Caco-2 (cell line): ENCODE data around the gene CHDH. TPM values are rescaled to one million over a fixed set of nuclear protein-coding genes. Genes with fewer than 3 reads are reported as not detected.

Experiments used
- BruUV-seq: library from RNA; stranded (reverse); fragments of 400-500 nt; replicated peaks from 2 replicates; lab custom pipeline; 2021; lab: Mats Ljungman, UMichigan
- CTCF ChIA-PET: fragments of 300-600 bp; sonication (Branson Sonifier 250); formaldehyde crosslinking; loops from one replicate; lab custom pipeline; 2022; ENCODE audit warnings: antibody characterized with exemption; lab: Charles Lee
- POLR2A ChIA-PET: fragments of 300-600 bp; sonication (Branson Sonifier 250); formaldehyde crosslinking; loops from one replicate; lab custom pipeline; 2022; ENCODE audit warnings: antibody characterized with exemption; lab: Charles Lee
- DNase-seq, 2 experiments: peaks; one replicate each; pipeline versions ENCODE4 v3.0.0 to v3.0.0-alpha.2; 2020 to 2022
- H3K27me3 ChIP-seq: replicated peaks from 2 replicates; pipeline ENCODE4 v1.6.0; 2011; ENCODE audit warnings: low read length; ENCODE audit not compliant: control insufficient read depth, insufficient read depth
- H3K36me3 ChIP-seq: 2 replicates; pipeline ENCODE4 v1.5.1; 2011; ENCODE audit warnings: low read length; ENCODE audit not compliant: control insufficient read depth, insufficient read depth
- H3K4me1 ChIP-seq: fragments of 250-450 bp; sonication (Bioruptor Pico); 2 replicates; pipeline ENCODE4 v1.5.1; 2020; ENCODE audit warnings: mild to moderate bottlenecking
- H3K4me3 ChIP-seq: 2 replicates; pipeline ENCODE4 v1.5.1; 2011; ENCODE audit warnings: low read depth, mild to moderate bottlenecking, control low read depth, low read length
- H3K9me3 ChIP-seq: fragments of 250-450 bp; sonication (Bioruptor Pico); 2 replicates; pipeline ENCODE4 v1.5.1; 2020; ENCODE audit warnings: mild to moderate bottlenecking, moderate library complexity
- H3K27ac Mint-ChIP-seq: one replicate; pipeline ENCODE4 v1.8.0; 2022; ENCODE audit warnings: mixed read lengths; ENCODE audit not compliant: unreplicated experiment
- H3K27me3 Mint-ChIP-seq: one replicate; pipeline ENCODE4 v1.8.0; 2022; ENCODE audit warnings: mixed read lengths; ENCODE audit not compliant: insufficient read depth, unreplicated experiment
- H3K36me3 Mint-ChIP-seq: one replicate; pipeline ENCODE4 v1.8.0; 2022; ENCODE audit warnings: mild to moderate bottlenecking, mixed read lengths; ENCODE audit not compliant: insufficient read depth, unreplicated experiment
- H3K4me1 Mint-ChIP-seq: one replicate; pipeline ENCODE4 v1.8.0; 2022; ENCODE audit warnings: low read depth, mixed read lengths; ENCODE audit not compliant: unreplicated experiment
- H3K4me3 Mint-ChIP-seq: one replicate; pipeline ENCODE4 v1.8.0; 2022; ENCODE audit warnings: mild to moderate bottlenecking, moderate library complexity, mixed read lengths; ENCODE audit not compliant: unreplicated experiment
- H3K9me3 Mint-ChIP-seq: one replicate; pipeline ENCODE4 v1.8.0; 2022; ENCODE audit warnings: mixed read lengths; ENCODE audit not compliant: unreplicated experiment
- CTCF ChIP-seq, 2 experiments: fragments of 200-600 bp in 1 of 2; IDR thresholded peaks; 1 replicate in 1 of 2; 2 replicates in 1 of 2; pipeline versions ENCODE4 v1.5.1 to v1.8.0; 2011 to 2022; ENCODE audit warnings: antibody characterized with exemption in 1 of 2, control low read depth in 1 of 2, inconsistent platforms in 1 of 2, low read depth in 1 of 2, low read length in 1 of 2, mild to moderate bottlenecking in 1 of 2, moderate library complexity in 1 of 2; ENCODE audit not compliant: insufficient read depth in 1 of 2, severe bottlenecking in 1 of 2, unreplicated experiment in 1 of 2
- intact Hi-C: fragments of 100-400 bp; cut with micrococcal nuclease; formaldehyde crosslinking; loops from one replicate; pipeline ENCODE4 v1.10.0; 2022; ENCODE audit not compliant: unreplicated experiment
- total RNA-seq: library from RNA; stranded (reverse); gene quantifications from 2 replicates; pipeline ENCODE4 v1.2.3, GENCODE V29; 2022

Gene CHDH
- total RNA-seq, 1 experiment from 2014 or later, result 32.4 TPM

GRCh38 chr3:53787016-53787415, 59.2 kb downstream of the CHDH start:
- H3K4me1 ChIP-seq, result no peaks in the 10 kb centered on the region
- BruUV-seq, result no TSS peak
- CTCF ChIA-PET, result no interaction called here
- no peaks in the 10 kb centered on the region for H3K36me3 ChIP-seq
- intact Hi-C loops, result no loop called here
- POLR2A ChIA-PET, result no interaction called here
- Mint-ChIP-seq H3K9me3 (no peaks in the 10 kb centered on the region), H3K4me1 (no peaks in the 10 kb centered on the region), H3K27me3 (no peaks in the 10 kb centered on the region), H3K36me3 (no peaks in the 10 kb centered on the region), H3K27ac (no peak overlapping the region), H3K4me3 (no peak overlapping the region)
- TF ChIP-seq CTCF (IDR thresholded peaks at IDR 0.05; ENCODE audit: insufficient read depth in 1 of 2, low read depth in 1 of 2, low read length in 1 of 2, severe bottlenecking in 1 of 2, unreplicated experiment in 1 of 2), result no peak
- DNase-seq, result no peak
- H3K27me3 ChIP-seq, result no peaks in the 10 kb centered on the region
- H3K9me3 ChIP-seq, result no peaks in the 10 kb centered on the region
- H3K4me3 ChIP-seq, result no peak overlapping the region

DNA sequence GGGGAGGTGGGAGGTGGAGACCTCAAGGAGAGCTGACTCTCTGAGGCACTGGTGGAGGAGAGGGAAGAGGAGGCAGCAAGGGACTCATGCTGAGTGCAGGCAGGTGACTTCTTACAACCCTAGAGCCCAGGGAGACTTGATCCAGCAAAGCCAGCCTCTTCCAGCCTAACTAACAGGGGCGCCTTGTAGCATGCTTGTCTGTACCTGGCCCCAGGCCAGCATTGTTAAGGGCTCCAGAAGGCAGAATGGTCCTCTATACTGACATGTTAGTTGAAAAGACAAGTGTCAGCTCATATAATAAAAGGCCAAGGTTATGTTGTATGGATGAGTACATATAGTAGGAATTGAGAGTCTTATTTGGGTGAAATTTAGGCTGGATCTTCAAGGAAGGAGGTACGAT, 65.4 kb downstream of the CHDH start:
- H3K36me3 ChIP-seq, result no peaks in the 10 kb centered on the region; the same call in 1 of the 2 replicates
- CTCF ChIA-PET, result no interaction called here
- no peaks in the 10 kb centered on the region for H3K27me3 ChIP-seq
- peak overlapping the region; percentile 0 for H3K27ac Mint-ChIP-seq
- no peaks in the 10 kb centered on the region for H3K4me1 ChIP-seq
- H3K9me3 ChIP-seq, result no peaks in the 10 kb centered on the region
- BruUV-seq, result no TSS peak
- H3K4me1 Mint-ChIP-seq, result peaks cover 7% of the 10 kb centered on the region
- intact Hi-C loops, result no loop called here
- H3K9me3 Mint-ChIP-seq, result no peaks in the 10 kb centered on the region
- no peak for DNase-seq
- no peak for TF ChIP-seq CTCF (IDR thresholded peaks at IDR 0.05; ENCODE audit: insufficient read depth in 1 of 2, low read depth in 1 of 2, low read length in 1 of 2, severe bottlenecking in 1 of 2, unreplicated experiment in 1 of 2)
- POLR2A ChIA-PET, result no interaction called here
- no peaks in the 10 kb centered on the region for H3K36me3 Mint-ChIP-seq
- H3K4me3 ChIP-seq, result no peak overlapping the region
- H3K27me3 Mint-ChIP-seq, result no peaks in the 10 kb centered on the region
- H3K4me3 Mint-ChIP-seq, result no peak overlapping the region

- peak overlapping the region; percentile 0 for H3K27ac Mint-ChIP-seq
- Histone ChIP-seq H3K4me1 (no peaks in the 10 kb centered on the region), H3K36me3 (no peaks in the 10 kb centered on the region; the same call in 1 of the 2 replicates), H3K9me3 (no peaks in the 10 kb centered on the region), H3K27me3 (no peaks in the 10 kb centered on the region), H3K4me3 (no peak overlapping the region)
- intact Hi-C loops, result no loop called here
- ChIA-PET POLR2A (no interaction called here), CTCF (no interaction called here)
- H3K4me3 Mint-ChIP-seq, result no peak overlapping the region
- no peaks in the 10 kb centered on the region for H3K9me3 Mint-ChIP-seq
- H3K4me1 Mint-ChIP-seq, result peaks cover 7% of the 10 kb centered on the region
- no TSS peak for BruUV-seq
- no peaks in the 10 kb centered on the region for H3K36me3 Mint-ChIP-seq
- no peaks in the 10 kb centered on the region for H3K27me3 Mint-ChIP-seq
- DNase-seq, result no peak
- no peak for TF ChIP-seq CTCF (IDR thresholded peaks at IDR 0.05; ENCODE audit: insufficient read depth in 1 of 2, low read depth in 1 of 2, low read length in 1 of 2, severe bottlenecking in 1 of 2, unreplicated experiment in 1 of 2)
These were observed 66.0 kb downstream of the CHDH start for GRCh38 chr3:53780171-53780570.
